ENCODE measurements around the gene CEP57L1. TPM values are rescaled to one million over a fixed set of nuclear protein-coding genes. Genes with fewer than 3 reads are reported as not detected.
"Not testable (repeated sequence)": the region's sequence is repeated elsewhere in the genome, so short reads cannot be mapped to it uniquely, and the experiment has no call there.

Gene CEP57L1
- total RNA-seq, 2 donors from 2014 or later, result 21.8 to 22.3 TPM

DNA sequence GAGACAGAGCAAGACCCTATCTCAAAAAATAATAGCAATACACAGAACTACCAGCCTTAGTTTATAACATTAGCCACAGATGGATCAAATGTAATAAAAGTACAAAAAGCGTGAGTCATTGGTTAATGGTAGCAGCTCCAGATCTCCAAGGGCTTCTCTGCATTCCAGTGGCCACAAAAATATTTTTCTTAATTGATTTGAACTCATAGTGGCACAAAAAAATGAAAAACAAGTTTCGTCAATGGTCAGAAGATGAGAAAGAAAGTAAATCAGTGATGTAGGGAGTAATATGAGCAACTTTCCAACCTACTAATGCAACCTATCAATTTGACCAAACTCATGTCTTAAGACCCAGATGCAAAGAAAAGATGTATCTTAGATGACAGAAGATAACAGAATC, 79.6 kb downstream of the CEP57L1 start:
- DNase-seq (no peak), ATAC-seq (replicated peaks in 1 of 2) (no peak)
- no peaks in the 10 kb centered on the region for H3K36me3 Mint-ChIP-seq (ENCODE audit: insufficient read depth in 2 of 2)
- H3K4me1 Mint-ChIP-seq (ENCODE audit: low read depth), result no peaks in the 10 kb centered on the region
- no peak overlapping the region for H3K27ac Mint-ChIP-seq
- no peak overlapping the region for H3K4me3 Mint-ChIP-seq
- no peaks in the 10 kb centered on the region for H3K9me3 Mint-ChIP-seq
- peaks cover 26% of the 10 kb centered on the region for H3K27me3 Mint-ChIP-seq (ENCODE audit: low read depth)

DNA sequence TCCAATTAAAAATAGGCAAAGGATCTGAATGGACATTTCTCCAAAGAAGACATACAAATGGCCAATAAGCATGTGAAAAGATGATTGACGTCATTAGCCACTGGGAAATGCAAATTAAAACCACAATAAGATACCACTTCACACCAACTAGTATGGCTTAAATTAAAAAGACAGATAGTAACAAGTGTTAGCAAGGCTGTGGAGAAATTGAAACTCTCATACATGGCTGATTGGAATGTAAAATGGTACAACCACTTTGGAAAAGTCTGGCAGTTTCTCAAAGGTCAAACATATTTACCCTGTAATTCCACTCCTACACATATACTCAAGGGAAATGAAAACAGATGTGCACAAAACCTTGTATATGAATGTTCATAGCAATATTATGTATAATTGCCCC, 83.6 kb downstream of the CEP57L1 start:
- ATAC-seq (replicated peaks in 1 of 2) (no peak), DNase-seq (no peak)
- Mint-ChIP-seq H3K27me3 (ENCODE audit: low read depth) (peaks cover 47% of the 10 kb centered on the region), H3K9me3 (no peaks in the 10 kb centered on the region), H3K36me3 (ENCODE audit: insufficient read depth in 2 of 2) (no peaks in the 10 kb centered on the region), H3K4me1 (ENCODE audit: low read depth) (no peaks in the 10 kb centered on the region), H3K4me3 (no peak overlapping the region), H3K27ac (peak overlapping the region; percentile 45)

DNA sequence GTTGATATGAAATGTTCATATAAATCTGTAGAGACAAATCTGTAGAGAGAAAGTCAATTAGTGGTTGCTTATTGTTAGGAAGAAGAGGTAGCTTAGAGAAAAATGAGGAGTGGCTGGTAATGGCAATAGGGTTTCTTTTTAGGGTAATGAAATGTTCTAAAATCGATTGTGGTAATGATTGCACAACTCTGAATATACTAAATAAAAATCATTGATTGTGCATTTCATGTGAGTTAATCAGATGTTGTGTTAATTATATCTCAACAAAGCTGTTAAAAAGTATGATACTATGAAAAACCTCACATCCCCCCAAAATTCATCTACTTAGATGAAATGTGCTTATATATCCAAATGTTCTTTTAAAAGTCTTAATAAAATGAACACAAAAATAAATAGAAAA, 84.2 kb downstream of the CEP57L1 start:
- Mint-ChIP-seq H3K27ac (peak overlapping the region; percentile 45), H3K4me3 (no peak overlapping the region), H3K27me3 (ENCODE audit: low read depth) (peaks cover 53% of the 10 kb centered on the region), H3K9me3 (no peaks in the 10 kb centered on the region), H3K36me3 (ENCODE audit: insufficient read depth in 2 of 2) (no peaks in the 10 kb centered on the region), H3K4me1 (ENCODE audit: low read depth) (no peaks in the 10 kb centered on the region)
- no peak for ATAC-seq (replicated peaks in 1 of 2)
- no peak for DNase-seq

DNA sequence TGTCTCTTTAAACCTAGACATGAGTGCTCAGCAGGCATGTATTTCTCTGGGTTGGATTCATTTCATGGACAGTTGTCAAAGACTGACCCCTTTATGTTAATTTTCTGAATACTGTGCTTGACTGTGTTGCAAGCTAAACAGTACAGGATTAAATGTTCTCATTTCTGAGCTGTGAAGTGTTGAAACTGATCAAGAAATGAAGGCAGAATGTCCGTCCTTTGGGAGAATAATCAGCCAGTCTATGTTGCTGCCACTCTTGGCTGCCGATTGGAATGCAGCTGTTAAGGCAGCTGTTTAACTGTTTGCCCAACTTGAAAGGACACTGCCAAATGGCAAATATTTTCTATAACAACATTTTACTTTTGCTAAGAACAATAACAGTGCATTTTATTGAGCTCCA, 87.3 kb downstream of the CEP57L1 start:
- Mint-ChIP-seq H3K27me3 (ENCODE audit: low read depth) (peaks cover 54% of the 10 kb centered on the region), H3K4me3 (no peak overlapping the region), H3K4me1 (ENCODE audit: low read depth) (no peaks in the 10 kb centered on the region), H3K36me3 (ENCODE audit: insufficient read depth in 2 of 2) (no peaks in the 10 kb centered on the region), H3K9me3 (no peaks in the 10 kb centered on the region), H3K27ac (no peak overlapping the region)
- ATAC-seq (replicated peaks in 1 of 2) (no peak), DNase-seq (no peak)

DNA sequence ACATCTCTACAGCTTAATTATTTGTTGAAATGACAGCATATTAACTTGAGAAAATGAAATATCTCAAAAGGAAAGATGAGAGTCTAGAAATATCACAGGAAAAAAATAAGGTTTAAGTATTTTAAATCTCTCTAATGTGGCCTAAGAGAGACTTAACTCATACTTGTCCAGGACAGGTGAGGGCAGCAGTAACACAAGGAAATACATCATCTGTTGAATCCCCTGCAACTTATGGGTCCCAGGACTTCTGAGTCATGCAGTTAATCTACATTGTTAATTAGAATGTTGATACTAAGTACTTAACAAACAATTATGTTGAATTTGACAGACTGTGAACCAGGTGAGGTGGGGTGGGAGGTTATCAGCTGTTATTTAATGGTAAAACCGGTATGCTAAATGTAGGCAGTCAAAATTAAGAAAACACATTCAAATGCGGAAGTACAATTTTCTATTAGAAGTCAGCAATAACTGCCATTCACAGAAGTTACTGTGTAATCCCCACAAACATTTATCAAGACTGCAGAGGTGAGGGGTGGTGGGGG, 87.9 kb downstream of the CEP57L1 start:
- no peak overlapping the region for H3K27ac Mint-ChIP-seq
- H3K4me3 Mint-ChIP-seq, result no peak overlapping the region
- no peaks in the 10 kb centered on the region for H3K36me3 Mint-ChIP-seq (ENCODE audit: insufficient read depth in 2 of 2)
- H3K9me3 Mint-ChIP-seq, result no peaks in the 10 kb centered on the region
- H3K4me1 Mint-ChIP-seq (ENCODE audit: low read depth), result no peaks in the 10 kb centered on the region
- peaks cover 54% of the 10 kb centered on the region for H3K27me3 Mint-ChIP-seq (ENCODE audit: low read depth)
- ATAC-seq (replicated peaks in 1 of 2) (no peak), DNase-seq (no peak)

DNA sequence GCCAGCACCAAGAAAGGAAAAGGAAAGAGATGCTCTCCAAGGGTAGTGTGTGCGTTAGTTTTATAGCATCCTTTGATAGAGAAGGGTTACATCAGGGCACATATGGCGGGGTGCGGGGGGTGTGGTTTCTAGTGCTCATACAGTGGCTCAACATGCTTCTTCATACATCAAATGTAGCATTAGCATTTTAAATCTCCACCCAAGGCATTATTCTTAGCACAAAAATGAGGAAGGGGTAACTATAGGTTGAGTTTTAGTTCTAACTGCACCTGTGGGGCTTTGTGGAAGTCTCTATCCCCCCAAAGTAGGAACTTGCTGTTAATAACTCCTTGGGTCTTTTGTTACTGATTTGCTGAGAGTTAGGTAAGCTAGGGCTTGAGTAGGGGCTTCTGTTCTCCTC, 89.3 kb downstream of the CEP57L1 start:
- Mint-ChIP-seq H3K4me1 (ENCODE audit: low read depth) (no peaks in the 10 kb centered on the region), H3K27me3 (ENCODE audit: low read depth) (peaks cover 54% of the 10 kb centered on the region), H3K9me3 (no peaks in the 10 kb centered on the region), H3K36me3 (ENCODE audit: insufficient read depth in 2 of 2) (no peaks in the 10 kb centered on the region), H3K4me3 (no peak overlapping the region), H3K27ac (no peak overlapping the region)
- no peak for ATAC-seq (replicated peaks in 1 of 2)
- DNase-seq, result no peak

DNA sequence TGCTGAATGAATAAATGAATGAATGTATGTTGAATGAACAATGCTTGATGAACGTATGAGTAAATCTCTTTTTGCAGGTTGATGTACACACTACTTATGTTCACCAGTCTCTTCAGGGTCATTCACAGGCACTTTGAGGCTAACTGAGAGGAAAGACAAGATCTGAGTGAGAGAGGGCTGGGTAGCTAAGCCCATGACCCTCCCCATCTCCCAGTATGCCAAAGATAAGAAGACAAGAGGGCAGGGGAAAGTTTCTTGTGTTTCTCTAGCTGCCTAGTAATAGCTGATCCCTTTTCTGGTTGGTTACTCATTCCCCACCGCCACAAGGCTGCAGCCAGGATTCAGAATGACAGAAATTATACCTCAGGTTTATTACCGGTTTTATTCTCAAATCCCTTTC, 90.7 kb downstream of the CEP57L1 start:
- H3K4me3 Mint-ChIP-seq, result no peak overlapping the region
- ATAC-seq (replicated peaks in 1 of 2), result peak; percentile 55 to 92
- no peaks in the 10 kb centered on the region for H3K4me1 Mint-ChIP-seq (ENCODE audit: low read depth)
- no peak overlapping the region for H3K27ac Mint-ChIP-seq
- peaks cover 54% of the 10 kb centered on the region for H3K27me3 Mint-ChIP-seq (ENCODE audit: low read depth)
- H3K36me3 Mint-ChIP-seq (ENCODE audit: insufficient read depth in 2 of 2), result peaks cover 4 to 5% of the 10 kb centered on the region in 2 donors
- DNase-seq, result peak in 1 of 2 donors; percentile 43
- H3K9me3 Mint-ChIP-seq, result peaks cover 4 to 6% of the 10 kb centered on the region in 2 donors

DNA sequence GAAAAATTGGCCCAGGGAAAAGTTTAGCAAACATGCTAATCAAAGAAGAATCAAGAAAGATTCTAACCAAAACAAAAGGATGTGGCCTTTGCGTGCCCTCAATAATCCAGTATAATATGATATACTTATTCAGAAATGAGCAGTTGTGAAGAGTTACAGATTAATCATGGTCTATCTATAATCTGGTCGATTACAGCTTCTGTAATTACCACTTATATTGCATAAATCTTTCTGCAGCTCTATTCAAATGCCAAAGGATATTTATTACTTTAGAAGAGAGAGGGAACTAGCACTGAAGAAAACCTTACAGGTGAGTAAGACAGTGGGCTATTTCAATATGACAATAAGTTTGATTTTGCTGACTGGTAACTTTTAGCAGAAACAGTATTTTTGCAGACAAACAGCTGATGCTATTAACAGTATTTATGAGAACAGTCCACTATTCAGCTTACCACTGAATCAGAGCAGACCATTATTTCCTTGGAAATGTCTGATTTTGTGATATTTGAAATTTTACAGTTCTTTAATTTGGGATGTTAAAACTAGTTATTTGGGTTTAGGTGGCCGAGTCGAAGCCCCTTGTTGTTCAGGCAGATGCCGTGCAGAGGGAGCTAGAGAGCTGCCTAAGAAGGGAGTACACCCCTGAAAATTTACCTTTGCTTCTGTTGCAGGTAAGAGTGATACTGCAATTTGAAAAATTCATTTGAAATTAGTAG, 92.2 kb downstream of the CEP57L1 start:
- ATAC-seq (replicated peaks in 1 of 2), result peak; percentile 61 to 79
- no peak overlapping the region for H3K4me3 Mint-ChIP-seq
- peak; percentile 58 to 60 for DNase-seq
- H3K4me1 Mint-ChIP-seq (ENCODE audit: low read depth), result no peaks in the 10 kb centered on the region
- H3K36me3 Mint-ChIP-seq (ENCODE audit: insufficient read depth in 2 of 2), result peaks cover 11 to 12% of the 10 kb centered on the region in 2 donors
- peak overlapping the region; percentile 40 for H3K27ac Mint-ChIP-seq
- H3K9me3 Mint-ChIP-seq, result peaks cover 8 to 11% of the 10 kb centered on the region in 2 donors
- H3K27me3 Mint-ChIP-seq (ENCODE audit: low read depth), result peaks cover 47% of the 10 kb centered on the region

DNA sequence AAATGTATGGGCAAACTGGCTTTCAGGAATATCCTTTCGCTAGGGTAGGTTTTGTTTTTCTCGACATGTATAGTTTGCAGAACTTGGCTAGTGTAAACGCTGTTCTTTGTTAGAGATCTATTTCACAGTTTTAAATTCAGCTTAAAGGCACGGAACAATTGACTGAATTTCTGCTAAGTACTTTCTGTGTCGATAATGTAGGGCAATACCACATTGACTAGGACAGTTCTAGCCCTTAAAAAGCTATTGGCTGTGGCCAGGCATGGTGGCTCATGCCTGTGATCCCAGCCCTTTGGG, 92.8 kb downstream of the CEP57L1 start:
- ATAC-seq (replicated peaks in 1 of 2) (peak in 1 of 2 donors; percentile 27), DNase-seq (no peak)
- Mint-ChIP-seq H3K4me1 (ENCODE audit: low read depth) (no peaks in the 10 kb centered on the region), H3K27ac (no peak overlapping the region), H3K27me3 (ENCODE audit: low read depth) (peaks cover 42% of the 10 kb centered on the region), H3K36me3 (ENCODE audit: insufficient read depth in 2 of 2) (peaks cover 11 to 13% of the 10 kb centered on the region in 2 donors), H3K4me3 (no peak overlapping the region), H3K9me3 (peaks cover 8 to 13% of the 10 kb centered on the region in 2 donors)

DNA sequence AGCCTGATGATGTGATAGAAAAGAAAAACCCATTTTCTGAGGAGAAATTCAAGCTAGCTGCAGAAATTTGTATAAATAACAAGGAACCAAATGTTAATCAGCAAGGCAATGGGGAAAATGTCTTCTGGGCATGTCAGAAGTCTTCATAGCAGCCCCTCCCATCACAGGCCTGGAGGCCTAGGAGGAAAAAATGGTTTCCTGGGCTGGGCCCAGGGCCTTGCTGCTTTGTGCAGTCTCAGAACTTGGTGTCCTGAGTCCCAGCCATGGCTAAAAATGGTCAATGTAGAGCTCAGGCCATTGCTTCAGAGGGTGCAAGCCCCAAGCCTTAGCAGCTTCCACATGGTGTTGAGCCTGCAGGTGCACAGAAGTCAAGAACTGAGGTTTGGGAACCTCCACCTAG, 96.1 kb downstream of the CEP57L1 start:
- not testable (repeated sequence) for H3K4me3 Mint-ChIP-seq; H3K4me1 Mint-ChIP-seq (ENCODE audit: low read depth)

DNA sequence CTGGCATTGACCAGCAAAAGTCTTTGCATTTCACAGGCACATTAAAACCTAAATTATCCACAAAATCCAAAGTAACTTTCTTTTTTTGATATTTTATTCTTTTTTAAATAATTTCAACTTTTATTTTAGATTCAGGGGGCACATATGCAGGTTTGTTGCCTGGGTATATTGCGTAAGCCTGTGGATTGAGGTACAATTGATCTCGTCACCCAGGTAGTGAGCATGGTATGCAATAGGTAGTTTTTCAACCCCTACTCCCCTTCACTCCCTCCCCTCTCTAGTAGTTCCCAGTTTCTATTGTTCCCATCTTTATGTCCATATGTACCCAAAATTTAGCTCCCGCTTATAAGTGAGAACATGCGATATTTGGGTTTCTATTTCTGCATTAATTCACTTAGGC, 97.6 kb downstream of the CEP57L1 start:
- peaks cover 11 to 16% of the 10 kb centered on the region in 2 donors for H3K36me3 Mint-ChIP-seq (ENCODE audit: insufficient read depth in 2 of 2)
- peaks cover 9 to 13% of the 10 kb centered on the region in 2 donors for H3K9me3 Mint-ChIP-seq
- no peak overlapping the region for H3K4me3 Mint-ChIP-seq
- DNase-seq (no peak), ATAC-seq (replicated peaks in 1 of 2) (no peak)
- H3K27me3 Mint-ChIP-seq (ENCODE audit: low read depth), result no peaks in the 10 kb centered on the region
- H3K27ac Mint-ChIP-seq, result no peak overlapping the region
- no peaks in the 10 kb centered on the region for H3K4me1 Mint-ChIP-seq (ENCODE audit: low read depth)

More for the DNA sequence above, 96.1 kb downstream of the CEP57L1 start:
- Mint-ChIP-seq H3K36me3 (ENCODE audit: insufficient read depth in 2 of 2) (peaks cover 11 to 16% of the 10 kb centered on the region in 2 donors), H3K9me3 (peaks cover 9 to 13% of the 10 kb centered on the region in 2 donors)
- not testable (repeated sequence) for H3K27ac Mint-ChIP-seq; DNase-seq; ATAC-seq (replicated peaks in 1 of 2); H3K27me3 Mint-ChIP-seq (ENCODE audit: low read depth)

DNA sequence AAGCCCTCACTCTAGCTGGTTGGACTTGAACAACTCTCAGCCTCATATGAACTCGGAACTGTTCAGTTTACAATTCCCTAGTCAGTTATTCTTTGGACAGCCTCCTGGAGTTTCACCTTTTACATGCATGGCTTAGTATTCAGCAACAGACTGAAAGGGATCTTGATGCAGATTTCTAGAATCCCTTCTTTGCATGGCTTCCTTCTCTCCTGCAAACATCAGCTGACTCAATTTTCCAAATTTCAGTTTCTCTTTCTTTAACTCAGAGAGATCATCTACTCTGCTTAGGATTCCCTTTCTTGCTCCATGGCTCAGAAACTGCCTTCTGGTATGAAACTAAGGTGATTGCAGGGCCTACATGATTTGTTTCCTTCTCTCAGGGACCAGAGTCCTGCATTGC, 99.6 kb downstream of the CEP57L1 start:
- DNase-seq (no peak), ATAC-seq (replicated peaks in 1 of 2) (no peak)
- H3K9me3 Mint-ChIP-seq, result peaks cover 9 to 13% of the 10 kb centered on the region in 2 donors
- H3K27ac Mint-ChIP-seq, result no peak overlapping the region
- H3K27me3 Mint-ChIP-seq (ENCODE audit: low read depth), result no peaks in the 10 kb centered on the region
- peaks cover 11 to 16% of the 10 kb centered on the region in 2 donors for H3K36me3 Mint-ChIP-seq (ENCODE audit: insufficient read depth in 2 of 2)
- H3K4me3 Mint-ChIP-seq, result no peak overlapping the region
- H3K4me1 Mint-ChIP-seq (ENCODE audit: low read depth), result no peaks in the 10 kb centered on the region

DNA sequence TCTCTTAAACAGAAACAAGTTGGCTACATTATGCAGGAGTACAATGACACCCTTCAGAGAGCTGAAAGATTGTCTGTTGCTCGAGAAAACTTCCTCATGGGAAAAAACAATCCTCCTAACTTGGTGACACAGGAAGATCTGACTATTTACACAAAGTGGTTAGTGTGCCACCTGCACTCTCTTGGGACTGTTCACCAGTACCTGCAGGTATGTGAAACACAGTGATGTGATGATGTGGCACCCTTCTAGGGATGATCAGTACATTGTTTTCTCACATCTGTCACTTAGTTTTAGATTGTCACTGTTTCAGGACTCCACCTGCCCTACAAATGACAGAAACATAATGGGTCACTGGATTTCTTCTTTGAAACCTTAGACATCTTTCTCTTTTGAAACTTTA, 101.8 kb downstream of the CEP57L1 start:
- no peak for DNase-seq

More for the DNA sequence above, 101.8 kb downstream of the CEP57L1 start:
- peak in 1 of 2 donors; percentile 71 for ATAC-seq (replicated peaks in 1 of 2)
- Mint-ChIP-seq H3K4me1 (ENCODE audit: low read depth) (peaks cover under 1% of the 10 kb centered on the region), H3K27me3 (ENCODE audit: low read depth) (no peaks in the 10 kb centered on the region), H3K9me3 (peaks cover 4 to 5% of the 10 kb centered on the region in 2 donors), H3K27ac (no peak overlapping the region), H3K36me3 (ENCODE audit: insufficient read depth in 2 of 2) (peaks cover 5 to 9% of the 10 kb centered on the region in 2 donors), H3K4me3 (no peak overlapping the region)
